Astrocyte (in vitro differentiated cells and primary cell): ENCODE data around the gene AOC3.

Experiments
- EZH2 ChIP-seq: IDR thresholded peaks from 2 replicates; pipeline ENCODE4 v1.6.1; 2012; ENCODE audit warnings: mild to moderate bottlenecking, low read length, inconsistent platforms; ENCODE audit not compliant: insufficient read depth
- TF ChIP-seq, protein P1 (sequence below): IDR thresholded peaks from 2 replicates; pipeline ENCODE4 v1.5.1; 2011; ENCODE audit warnings: low read depth, mild to moderate bottlenecking, inconsistent platforms, low read length, moderate library complexity; ENCODE audit not compliant: insufficient read depth

DNA sequence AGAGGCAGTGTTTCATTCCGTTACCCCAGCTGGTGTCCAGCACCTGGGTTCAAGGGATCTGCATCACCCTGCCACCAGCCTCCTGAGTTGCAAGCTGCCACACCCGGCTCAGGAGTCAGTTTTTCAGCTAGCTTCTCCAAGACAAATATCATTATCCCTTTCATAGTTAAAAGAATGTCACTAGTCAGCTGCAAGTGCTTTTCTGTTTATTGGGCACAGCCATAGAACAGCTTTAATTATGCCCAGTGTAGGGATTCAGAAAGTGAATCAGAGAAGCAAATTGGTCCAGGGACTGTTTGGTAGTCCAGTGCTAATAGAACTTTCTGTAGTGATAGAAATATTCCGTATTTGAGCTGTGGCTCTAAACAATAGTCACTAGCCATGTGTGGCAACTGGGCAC, 2.9 kb upstream of the AOC3 start:
- TF ChIP-seq, protein P1, sequence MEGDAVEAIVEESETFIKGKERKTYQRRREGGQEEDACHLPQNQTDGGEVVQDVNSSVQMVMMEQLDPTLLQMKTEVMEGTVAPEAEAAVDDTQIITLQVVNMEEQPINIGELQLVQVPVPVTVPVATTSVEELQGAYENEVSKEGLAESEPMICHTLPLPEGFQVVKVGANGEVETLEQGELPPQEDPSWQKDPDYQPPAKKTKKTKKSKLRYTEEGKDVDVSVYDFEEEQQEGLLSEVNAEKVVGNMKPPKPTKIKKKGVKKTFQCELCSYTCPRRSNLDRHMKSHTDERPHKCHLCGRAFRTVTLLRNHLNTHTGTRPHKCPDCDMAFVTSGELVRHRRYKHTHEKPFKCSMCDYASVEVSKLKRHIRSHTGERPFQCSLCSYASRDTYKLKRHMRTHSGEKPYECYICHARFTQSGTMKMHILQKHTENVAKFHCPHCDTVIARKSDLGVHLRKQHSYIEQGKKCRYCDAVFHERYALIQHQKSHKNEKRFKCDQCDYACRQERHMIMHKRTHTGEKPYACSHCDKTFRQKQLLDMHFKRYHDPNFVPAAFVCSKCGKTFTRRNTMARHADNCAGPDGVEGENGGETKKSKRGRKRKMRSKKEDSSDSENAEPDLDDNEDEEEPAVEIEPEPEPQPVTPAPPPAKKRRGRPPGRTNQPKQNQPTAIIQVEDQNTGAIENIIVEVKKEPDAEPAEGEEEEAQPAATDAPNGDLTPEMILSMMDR: no peak
- no peak for TF ChIP-seq EZH2
